CD4-positive, alpha-beta T cell treated with Interleukin-15 for 1 hour (primary cell): ENCODE data around the gene DCHS2.

Experiments
- DNase-seq: peaks from one replicate; pipeline ENCODE4 v3.0.0-alpha.2; 2020

The DCHS2 gene

DNA sequence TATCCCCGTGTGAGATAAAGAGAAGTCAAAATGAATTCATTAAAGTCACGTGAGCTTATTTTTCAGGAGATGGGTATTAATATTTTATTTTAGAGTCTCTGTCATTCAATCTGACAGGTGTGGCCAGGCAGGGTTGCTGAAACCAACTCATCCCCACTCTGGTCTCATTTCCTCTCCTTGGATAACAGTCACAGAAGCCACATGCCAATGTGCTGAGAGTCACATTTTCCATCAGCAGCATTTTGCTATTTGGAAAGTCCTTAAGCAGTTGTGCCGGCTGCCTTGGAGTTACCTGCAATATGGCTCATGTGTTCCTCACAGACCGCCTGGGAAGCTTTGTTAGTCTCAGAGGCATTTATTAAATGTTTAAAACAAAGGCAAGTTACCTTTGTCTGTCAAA, 302.3 kb downstream of the DCHS2 start:
- DNase-seq: no peak

DNA sequence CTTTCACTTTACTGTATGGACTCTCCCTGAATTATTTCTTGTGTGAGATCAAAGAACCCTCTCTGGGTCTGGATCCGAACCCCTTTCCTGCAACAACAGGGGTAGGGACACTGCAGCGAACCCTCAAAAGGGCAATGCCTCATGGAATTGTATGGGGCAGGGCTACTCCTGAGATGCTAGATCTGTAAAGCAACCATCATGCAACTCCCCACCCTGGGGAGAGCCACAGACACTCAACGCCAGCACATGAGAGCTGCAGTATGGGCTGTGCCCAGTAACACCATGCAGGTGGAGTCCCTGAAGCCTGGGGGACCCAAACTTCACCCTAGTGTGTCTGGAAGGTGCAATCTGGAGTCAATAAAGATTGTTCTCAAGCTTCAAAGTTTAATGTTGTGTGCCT, 304.7 kb downstream of the DCHS2 start:
- DNase-seq: no peak

- no peak for DNase-seq
Measured at GRCh38 chr4:154186035-154186434, 305.6 kb downstream of the DCHS2 start.

GRCh38 chr4:154184238-154184637, 307.4 kb downstream of the DCHS2 start:
- no peak for DNase-seq

GRCh38 chr4:154183264-154183663, 308.3 kb downstream of the DCHS2 start:
- DNase-seq: no peak
